Neural progenitor cell (in vitro differentiated cells): ENCODE data around the gene CATSPER4. TPM values are rescaled to one million over a fixed set of nuclear protein-coding genes. Genes with fewer than 3 reads are reported as not detected.

ENCODE experiments used
- DNase-seq: peaks from one replicate; pipeline ENCODE4 v3.0.0-alpha.2; 2016; ENCODE audit warnings: low spot score
- H2AFZ ChIP-seq: fragments of 200-600 bp; sonication (generic); replicated peaks from 2 replicates; pipeline ENCODE4 v1.6.1; 2016; ENCODE audit warnings: antibody characterized with exemption
- H3F3A ChIP-seq: fragments of 200-600 bp; sonication (generic); 2 replicates; pipeline ENCODE4 v1.6.1; 2016; ENCODE audit warnings: antibody characterized with exemption, low read depth
- H3K27ac ChIP-seq: fragments of 200-600 bp; sonication (generic); 2 replicates; pipeline ENCODE4 v1.5.1; 2016; ENCODE audit warnings: mild to moderate bottlenecking
- H3K27me3 ChIP-seq: fragments of 200-600 bp; sonication (generic); 2 replicates; pipeline ENCODE4 v1.6.1; 2016; ENCODE audit warnings: mild to moderate bottlenecking, moderate library complexity
- H3K36me3 ChIP-seq: fragments of 200-600 bp; sonication (generic); 2 replicates; pipeline ENCODE4 v1.5.1; 2016
- H3K4me1 ChIP-seq: fragments of 200-600 bp; sonication (generic); 2 replicates; pipeline ENCODE4 v1.6.1; 2016; ENCODE audit warnings: mixed run types
- H3K4me2 ChIP-seq: fragments of 200-600 bp; sonication (generic); 2 replicates; pipeline ENCODE4 v1.6.1; 2016
- H3K4me3 ChIP-seq: fragments of 200-600 bp; sonication (generic); 2 replicates; pipeline ENCODE4 v1.5.1; 2016
- H3K79me2 ChIP-seq: fragments of 200-600 bp; sonication (generic); 2 replicates; pipeline ENCODE4 v1.6.1; 2016; ENCODE audit warnings: low read depth
- H3K9ac ChIP-seq: fragments of 200-600 bp; sonication (generic); 2 replicates; pipeline ENCODE4 v1.6.1; 2016
- H3K9me3 ChIP-seq: fragments of 200-600 bp; sonication (generic); 2 replicates; pipeline ENCODE4 v1.5.1; 2016; ENCODE audit warnings: low read depth
- H4K20me1 ChIP-seq: fragments of 200-600 bp; sonication (generic); 2 replicates; pipeline ENCODE4 v1.6.1; 2016; ENCODE audit warnings: low read depth
- H3K27ac Mint-ChIP-seq: 3 replicates; pipeline ENCODE4 v1.8.0; 2021; ENCODE audit warnings: mixed read lengths
- H3K27me3 Mint-ChIP-seq: 2 replicates; pipeline ENCODE4 v1.8.0; 2022; ENCODE audit warnings: low read depth, mild to moderate bottlenecking, inconsistent platforms, moderate library complexity, mixed read lengths; ENCODE audit not compliant: insufficient read depth
- H3K36me3 Mint-ChIP-seq: 3 replicates; pipeline ENCODE4 v1.8.0; 2021; ENCODE audit warnings: mixed read lengths
- H3K4me1 Mint-ChIP-seq: 3 replicates; pipeline ENCODE4 v1.8.0; 2021; ENCODE audit warnings: mixed read lengths
- H3K4me3 Mint-ChIP-seq: 3 replicates; pipeline ENCODE4 v1.8.0; 2021; ENCODE audit warnings: mild to moderate bottlenecking, moderate library complexity, mixed read lengths
- H3K9me3 Mint-ChIP-seq: 3 replicates; pipeline ENCODE4 v1.8.0; 2020; ENCODE audit warnings: mixed read lengths
- EZH2 ChIP-seq: fragments of 200-600 bp; sonication (generic); IDR thresholded peaks from 2 replicates; pipeline ENCODE4 v1.6.1; 2017; ENCODE audit warnings: antibody characterized with exemption, mild to moderate bottlenecking, moderate library complexity
- EZH2phosphoT487 ChIP-seq: fragments of 200-600 bp; sonication (generic); IDR thresholded peaks from 2 replicates; pipeline ENCODE4 v1.6.1; 2017; ENCODE audit warnings: antibody characterized with exemption
- total RNA-seq: library from RNA; depleted of rRNA; stranded (reverse); fragments of >200 nt; gene quantifications from 2 replicates; pipeline ENCODE4 v1.2.3, GENCODE V29; 2015; ENCODE audit warnings: low replicate concordance
- TF ChIP-seq, protein P1 (sequence below): fragments of 200-600 bp; sonication (generic); IDR thresholded peaks from 2 replicates; pipeline ENCODE4 v1.5.1; 2017; ENCODE audit warnings: antibody characterized with exemption, mild to moderate bottlenecking

Gene CATSPER4
- total RNA-seq, 1 donor from 2014 or later, result not detected

DNA sequence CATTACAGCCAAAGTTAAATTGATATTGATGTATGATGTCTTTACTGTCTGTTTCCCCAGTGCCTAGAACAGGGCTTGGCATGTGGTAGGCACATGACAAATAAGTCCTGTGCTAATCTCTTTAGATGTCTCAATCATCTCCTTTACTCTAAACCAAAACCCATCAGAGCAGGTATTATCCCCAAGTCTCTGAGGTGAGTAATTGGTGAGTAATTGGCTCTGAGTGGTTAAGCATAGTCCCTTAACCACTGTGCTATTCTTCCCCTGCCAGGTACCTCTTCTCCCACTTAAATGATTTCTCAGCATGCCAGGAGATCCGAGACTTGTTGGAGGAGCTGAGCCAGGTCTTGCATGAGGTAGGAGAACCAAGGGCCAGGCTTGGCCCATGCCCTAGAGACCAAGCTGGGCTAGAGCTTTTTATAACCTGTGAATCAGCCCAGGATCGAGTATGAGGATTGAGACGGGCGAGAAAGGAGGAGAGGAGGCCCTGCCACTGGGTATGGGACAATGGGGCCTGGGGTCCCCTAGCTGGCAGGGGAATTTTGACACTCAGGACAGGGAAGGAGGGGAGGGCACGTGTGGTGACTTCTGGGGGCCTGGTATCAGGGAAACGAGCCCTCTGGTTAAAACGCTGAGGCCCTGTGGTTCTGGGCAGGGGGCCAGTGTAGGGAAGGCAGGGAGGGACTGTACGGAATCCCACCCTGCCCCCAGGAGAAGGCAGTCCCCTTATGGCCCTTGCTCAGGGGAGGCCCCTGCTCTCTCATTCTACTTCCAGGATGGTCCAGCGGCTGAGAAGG is 8.6 kb upstream of the CATSPER4 start:
- no peak for DNase-seq
- peak overlapping the region; percentile 30 for H3K4me3 Mint-ChIP-seq
- peaks cover 13% of the 10 kb centered on the region for H3K4me1 Mint-ChIP-seq
- H3K27ac ChIP-seq, result no peak overlapping the region
- no peaks in the 10 kb centered on the region for H3K9me3 Mint-ChIP-seq
- H3F3A ChIP-seq, result peaks cover 7% of the 10 kb centered on the region
- TF ChIP-seq EZH2phosphoT487 (no peak), EZH2 (no peak)
- TF ChIP-seq, protein P1, sequence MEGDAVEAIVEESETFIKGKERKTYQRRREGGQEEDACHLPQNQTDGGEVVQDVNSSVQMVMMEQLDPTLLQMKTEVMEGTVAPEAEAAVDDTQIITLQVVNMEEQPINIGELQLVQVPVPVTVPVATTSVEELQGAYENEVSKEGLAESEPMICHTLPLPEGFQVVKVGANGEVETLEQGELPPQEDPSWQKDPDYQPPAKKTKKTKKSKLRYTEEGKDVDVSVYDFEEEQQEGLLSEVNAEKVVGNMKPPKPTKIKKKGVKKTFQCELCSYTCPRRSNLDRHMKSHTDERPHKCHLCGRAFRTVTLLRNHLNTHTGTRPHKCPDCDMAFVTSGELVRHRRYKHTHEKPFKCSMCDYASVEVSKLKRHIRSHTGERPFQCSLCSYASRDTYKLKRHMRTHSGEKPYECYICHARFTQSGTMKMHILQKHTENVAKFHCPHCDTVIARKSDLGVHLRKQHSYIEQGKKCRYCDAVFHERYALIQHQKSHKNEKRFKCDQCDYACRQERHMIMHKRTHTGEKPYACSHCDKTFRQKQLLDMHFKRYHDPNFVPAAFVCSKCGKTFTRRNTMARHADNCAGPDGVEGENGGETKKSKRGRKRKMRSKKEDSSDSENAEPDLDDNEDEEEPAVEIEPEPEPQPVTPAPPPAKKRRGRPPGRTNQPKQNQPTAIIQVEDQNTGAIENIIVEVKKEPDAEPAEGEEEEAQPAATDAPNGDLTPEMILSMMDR, result no peak
- peaks cover 7% of the 10 kb centered on the region for H3K27me3 Mint-ChIP-seq
- H3K36me3 ChIP-seq, result no peaks in the 10 kb centered on the region
- H3K27me3 ChIP-seq, result no peaks in the 10 kb centered on the region
- H3K9me3 ChIP-seq, result no peaks in the 10 kb centered on the region
- H2AFZ ChIP-seq, result no peak overlapping the region
- no peak overlapping the region for H3K4me2 ChIP-seq
- peaks cover 2% of the 10 kb centered on the region for H3K36me3 Mint-ChIP-seq
- H3K79me2 ChIP-seq, result no peaks in the 10 kb centered on the region
- H4K20me1 ChIP-seq, result no peaks in the 10 kb centered on the region
- H3K27ac Mint-ChIP-seq, result peak overlapping the region; percentile 39
- no peaks in the 10 kb centered on the region for H3K4me1 ChIP-seq
- H3K4me3 ChIP-seq, result no peak overlapping the region
- no peak overlapping the region for H3K9ac ChIP-seq

DNA sequence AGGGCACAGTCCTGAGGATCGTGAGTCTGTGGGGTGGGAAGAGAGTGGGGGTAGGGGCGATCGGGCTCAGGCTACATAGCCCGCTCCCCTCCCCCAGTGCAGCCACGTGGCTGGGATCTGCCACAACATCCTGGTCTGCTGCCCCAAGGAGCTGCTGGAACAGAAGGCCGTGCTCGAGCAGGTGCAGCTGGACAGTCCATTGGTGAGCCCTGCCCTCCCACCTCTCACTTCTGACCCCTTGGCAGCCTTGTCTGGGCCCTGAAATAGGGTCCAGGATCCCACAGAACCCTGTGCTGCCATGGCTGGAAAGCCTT is 8.1 kb upstream of the CATSPER4 start:
- TF ChIP-seq EZH2, result no peak
- no peak for TF ChIP-seq EZH2phosphoT487
- TF ChIP-seq, protein P1, result no peak
- Histone ChIP-seq H4K20me1 (no peaks in the 10 kb centered on the region), H3K4me2 (no peak overlapping the region), H3K9me3 (no peaks in the 10 kb centered on the region), H3K79me2 (no peaks in the 10 kb centered on the region), H3K9ac (no peak overlapping the region), H2AFZ (no peak overlapping the region), H3K27me3 (no peaks in the 10 kb centered on the region), H3K4me3 (no peak overlapping the region), H3K36me3 (no peaks in the 10 kb centered on the region), H3K4me1 (no peaks in the 10 kb centered on the region), H3F3A (peaks cover 2% of the 10 kb centered on the region), H3K27ac (no peak overlapping the region)
- no peak for DNase-seq
- Mint-ChIP-seq H3K27ac (no peak overlapping the region), H3K27me3 (peaks cover 11% of the 10 kb centered on the region), H3K36me3 (peaks cover 2% of the 10 kb centered on the region), H3K9me3 (no peaks in the 10 kb centered on the region), H3K4me1 (peaks cover 13% of the 10 kb centered on the region), H3K4me3 (no peak overlapping the region)

DNA sequence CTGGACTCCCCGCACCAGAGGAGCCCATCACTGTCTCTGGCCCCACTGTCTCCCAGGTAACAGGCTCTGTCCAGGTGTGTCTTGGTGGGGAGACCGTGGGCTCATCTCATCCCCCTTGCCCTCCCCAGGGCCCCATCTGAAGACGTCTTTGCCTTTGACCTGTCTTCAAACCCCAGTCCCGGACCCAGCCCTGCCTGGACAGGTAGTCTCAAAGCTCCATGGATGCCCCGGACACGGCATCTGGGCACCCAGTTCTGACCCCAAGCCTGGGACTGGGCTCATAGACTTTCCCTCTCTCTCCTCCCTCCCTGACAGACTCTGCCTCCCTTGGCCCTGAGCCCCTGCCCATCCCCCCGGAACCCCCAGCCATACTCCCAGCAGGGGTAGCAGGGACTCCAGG is 6.3 kb upstream of the CATSPER4 start:
- H3K27ac Mint-ChIP-seq, result no peak overlapping the region
- no peak overlapping the region for H3K9ac ChIP-seq
- no peak overlapping the region for H3K4me3 Mint-ChIP-seq
- H3K4me1 ChIP-seq, result no peaks in the 10 kb centered on the region
- no peak overlapping the region for H3K4me3 ChIP-seq
- DNase-seq, result no peak
- H3K27ac ChIP-seq, result no peak overlapping the region
- peaks cover 2% of the 10 kb centered on the region for H3K36me3 Mint-ChIP-seq
- H3K9me3 ChIP-seq, result no peaks in the 10 kb centered on the region
- peaks cover 10% of the 10 kb centered on the region for H3K4me1 Mint-ChIP-seq
- H3K4me2 ChIP-seq, result no peak overlapping the region
- H3K27me3 Mint-ChIP-seq, result peaks cover 11% of the 10 kb centered on the region
- no peaks in the 10 kb centered on the region for H4K20me1 ChIP-seq
- no peaks in the 10 kb centered on the region for H3F3A ChIP-seq
- H3K79me2 ChIP-seq, result no peaks in the 10 kb centered on the region
- no peaks in the 10 kb centered on the region for H3K9me3 Mint-ChIP-seq
- H3K36me3 ChIP-seq, result no peaks in the 10 kb centered on the region
- H3K27me3 ChIP-seq, result no peaks in the 10 kb centered on the region
- H2AFZ ChIP-seq, result no peak overlapping the region
- TF ChIP-seq EZH2phosphoT487, result no peak
- TF ChIP-seq, protein P1, result no peak
- TF ChIP-seq EZH2, result no peak
